ENCODE measurements around the gene GAL. TPM values are rescaled to one million over a fixed set of nuclear protein-coding genes. Genes with fewer than 3 reads are reported as not detected.

GAL gene
- total RNA-seq, 2 donors from 2014 or later: 1.1 TPM; not detected in 1

- peaks cover 13 to 20% of the 10 kb centered on the region in 2 donors for H3K27me3 Mint-ChIP-seq
- no peaks in the 10 kb centered on the region for H3K36me3 Mint-ChIP-seq
Measured at GRCh38 chr11:68680541-68681231, 3.7 kb upstream of the GAL start.

DNA sequence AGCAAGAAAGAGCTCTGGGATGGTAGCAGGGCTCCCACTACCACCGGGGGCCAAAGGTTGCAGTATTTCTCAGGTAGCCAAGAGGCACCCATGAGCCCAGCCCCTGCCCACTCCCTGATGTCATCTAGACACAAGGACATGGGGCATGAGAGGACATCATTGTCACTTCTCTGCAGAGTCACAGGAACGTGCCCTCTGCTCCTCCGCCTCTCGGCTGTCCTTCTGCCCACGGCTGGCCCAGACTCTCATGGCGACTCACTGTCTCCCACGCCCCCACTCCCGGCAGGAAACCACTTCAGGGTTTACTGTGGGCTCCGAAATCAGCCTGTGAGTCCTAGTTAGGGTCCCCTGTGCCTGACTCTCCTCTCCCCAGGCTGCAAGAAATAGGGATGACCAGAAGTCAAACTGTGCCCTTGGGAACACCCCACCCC, 1.8 kb upstream of the GAL start:
- Mint-ChIP-seq H3K27ac (no peak overlapping the region), H3K4me3 (no peak overlapping the region), H3K9me3 (no peaks in the 10 kb centered on the region), H3K27me3 (peaks cover 30 to 34% of the 10 kb centered on the region in 2 donors), H3K36me3 (no peaks in the 10 kb centered on the region), H3K4me1 (ENCODE audit: low read depth in 2 of 2) (peaks cover 0 to 3% of the 10 kb centered on the region in 2 donors)
- no peak for ATAC-seq
- DNase-seq (ENCODE audit: low spot score): no peak

More at GRCh38 chr11:68680541-68681231, 3.7 kb upstream of the GAL start:
- no peaks in the 10 kb centered on the region for H3K9me3 Mint-ChIP-seq
- no peak overlapping the region for H3K27ac Mint-ChIP-seq
- no peak for ATAC-seq
- DNase-seq (ENCODE audit: low spot score): no peak
- no peak overlapping the region for H3K4me3 Mint-ChIP-seq
- H3K4me1 Mint-ChIP-seq (ENCODE audit: low read depth in 2 of 2): peaks cover 0 to 3% of the 10 kb centered on the region in 2 donors

- H3K4me1 Mint-ChIP-seq (ENCODE audit: low read depth in 2 of 2): peaks cover 0 to 3% of the 10 kb centered on the region in 2 donors
- H3K9me3 Mint-ChIP-seq: no peaks in the 10 kb centered on the region
- ATAC-seq (no peak), DNase-seq (ENCODE audit: low spot score) (no peak)
- H3K4me3 Mint-ChIP-seq: no peak overlapping the region
- no peak overlapping the region for H3K27ac Mint-ChIP-seq
- no peaks in the 10 kb centered on the region for H3K36me3 Mint-ChIP-seq
- peaks cover 36 to 40% of the 10 kb centered on the region in 2 donors for H3K27me3 Mint-ChIP-seq
Measured at GRCh38 chr11:68683121-68683520, 1.2 kb upstream of the GAL start.

- Mint-ChIP-seq H3K4me1 (ENCODE audit: low read depth in 2 of 2) (peaks cover 0 to 3% of the 10 kb centered on the region in 2 donors), H3K4me3 (no peak overlapping the region), H3K27me3 (peaks cover 37 to 44% of the 10 kb centered on the region in 2 donors), H3K9me3 (no peaks in the 10 kb centered on the region), H3K27ac (no peak overlapping the region), H3K36me3 (no peaks in the 10 kb centered on the region)
- ATAC-seq: no peak
- DNase-seq (ENCODE audit: low spot score): no peak
Measured at GRCh38 chr11:68683536-68684384, 584 bp upstream of the GAL start.

GRCh38 chr11:68685656-68686380, 1.5 kb downstream of the GAL start:
- H3K9me3 Mint-ChIP-seq: no peaks in the 10 kb centered on the region
- ATAC-seq (no peak), DNase-seq (ENCODE audit: low spot score) (no peak)
- H3K27ac Mint-ChIP-seq: no peak overlapping the region
- peaks cover 5 to 6% of the 10 kb centered on the region in 2 donors for H3K4me1 Mint-ChIP-seq (ENCODE audit: low read depth in 2 of 2)
- H3K36me3 Mint-ChIP-seq: no peaks in the 10 kb centered on the region
- H3K4me3 Mint-ChIP-seq: no peak overlapping the region
- H3K27me3 Mint-ChIP-seq: peaks cover 40 to 52% of the 10 kb centered on the region in 2 donors

DNA sequence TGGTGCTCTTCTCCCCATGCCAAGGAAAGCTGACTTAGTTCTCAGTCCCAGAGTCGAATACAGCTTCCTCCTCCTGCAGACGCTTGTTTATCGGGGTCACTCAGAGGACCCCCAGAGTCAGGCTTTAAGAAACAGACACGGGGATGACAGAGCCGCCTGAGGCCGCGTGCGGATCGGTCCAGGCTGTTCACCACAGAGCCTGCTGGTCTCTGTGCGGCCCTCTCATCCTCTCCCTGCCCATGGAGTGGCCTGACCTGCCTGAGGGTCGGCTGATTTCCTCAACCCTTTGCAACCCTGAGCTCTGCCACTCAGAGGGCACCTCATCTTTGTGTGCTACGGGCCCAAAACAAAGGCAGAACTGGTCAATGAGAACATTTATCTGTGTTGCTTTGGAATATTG, 2.1 kb downstream of the GAL start:
- no peaks in the 10 kb centered on the region for H3K9me3 Mint-ChIP-seq
- peaks cover 44 to 52% of the 10 kb centered on the region in 2 donors for H3K27me3 Mint-ChIP-seq
- no peak overlapping the region for H3K4me3 Mint-ChIP-seq
- H3K27ac Mint-ChIP-seq: no peak overlapping the region
- ATAC-seq: no peak
- peaks cover 10 to 11% of the 10 kb centered on the region in 2 donors for H3K4me1 Mint-ChIP-seq (ENCODE audit: low read depth in 2 of 2)
- H3K36me3 Mint-ChIP-seq: no peaks in the 10 kb centered on the region
- no peak for DNase-seq (ENCODE audit: low spot score)

GRCh38 chr11:68687311-68687710, 3.0 kb downstream of the GAL start:
- no peaks in the 10 kb centered on the region for H3K36me3 Mint-ChIP-seq
- ATAC-seq (no peak), DNase-seq (ENCODE audit: low spot score) (no peak)
- H3K4me1 Mint-ChIP-seq (ENCODE audit: low read depth in 2 of 2): peaks cover 10 to 11% of the 10 kb centered on the region in 2 donors
- peaks cover 40 to 45% of the 10 kb centered on the region in 2 donors for H3K27me3 Mint-ChIP-seq
- no peak overlapping the region for H3K27ac Mint-ChIP-seq
- H3K4me3 Mint-ChIP-seq: no peak overlapping the region
- no peaks in the 10 kb centered on the region for H3K9me3 Mint-ChIP-seq

DNA sequence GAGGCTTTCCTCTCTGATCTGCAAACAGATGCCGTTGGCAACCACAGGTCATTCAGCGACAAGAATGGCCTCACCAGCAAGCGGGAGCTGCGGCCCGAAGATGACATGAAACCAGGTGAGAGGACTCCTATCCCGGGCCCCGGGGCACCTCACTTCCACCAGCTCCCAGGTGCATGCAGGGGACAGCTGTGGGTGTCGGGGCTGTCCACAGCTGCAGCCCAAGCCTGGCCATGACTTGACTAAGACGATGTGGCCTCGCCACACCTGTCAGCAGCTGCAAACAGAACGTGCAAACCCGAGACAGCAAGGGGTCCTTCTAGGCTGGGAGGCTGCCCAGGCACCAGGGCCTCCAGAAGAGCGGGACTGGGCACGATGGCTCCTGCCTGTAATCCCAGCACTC, 3.6 kb downstream of the GAL start:
- Mint-ChIP-seq H3K9me3 (no peaks in the 10 kb centered on the region), H3K27me3 (peaks cover 35 to 39% of the 10 kb centered on the region in 2 donors), H3K36me3 (no peaks in the 10 kb centered on the region), H3K27ac (no peak overlapping the region), H3K4me3 (no peak overlapping the region), H3K4me1 (ENCODE audit: low read depth in 2 of 2) (peaks cover 9 to 10% of the 10 kb centered on the region in 2 donors)
- DNase-seq (ENCODE audit: low spot score) (no peak), ATAC-seq (no peak)

DNA sequence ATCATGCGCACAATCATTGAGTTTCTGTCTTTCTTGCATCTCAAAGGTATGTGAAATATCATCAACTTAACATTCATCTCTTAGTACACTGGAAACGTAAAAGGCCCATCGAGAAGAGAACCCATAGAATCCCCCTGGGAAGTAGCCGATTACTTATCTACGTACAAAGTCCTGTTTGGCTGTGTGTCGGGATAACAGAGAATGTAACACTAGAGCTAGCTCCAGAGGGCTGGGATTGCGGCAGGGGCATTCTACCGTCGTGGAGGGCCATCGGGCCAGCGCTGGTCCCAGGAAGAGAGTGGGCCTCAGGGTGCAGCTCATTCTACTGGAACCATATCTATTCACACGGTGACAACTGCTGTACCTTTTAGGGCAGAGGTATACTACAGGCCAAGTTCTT, 4.5 kb downstream of the GAL start:
- peaks cover 8 to 10% of the 10 kb centered on the region in 2 donors for H3K4me1 Mint-ChIP-seq (ENCODE audit: low read depth in 2 of 2)
- DNase-seq (ENCODE audit: low spot score) (no peak), ATAC-seq (no peak)
- H3K36me3 Mint-ChIP-seq: no peaks in the 10 kb centered on the region
- H3K4me3 Mint-ChIP-seq: no peak overlapping the region
- H3K27ac Mint-ChIP-seq: no peak overlapping the region
- H3K9me3 Mint-ChIP-seq: no peaks in the 10 kb centered on the region
- H3K27me3 Mint-ChIP-seq: peaks cover 33 to 36% of the 10 kb centered on the region in 2 donors

GRCh38 chr11:68689737-68690625, 5.6 kb downstream of the GAL start:
- H3K4me3 Mint-ChIP-seq: peak overlapping the region; percentile 36
- H3K4me1 Mint-ChIP-seq (ENCODE audit: low read depth in 2 of 2): peaks cover 8 to 10% of the 10 kb centered on the region in 2 donors
- no peaks in the 10 kb centered on the region for H3K36me3 Mint-ChIP-seq
- peaks cover 36 to 41% of the 10 kb centered on the region in 2 donors for H3K27me3 Mint-ChIP-seq
- DNase-seq (ENCODE audit: low spot score) (no peak), ATAC-seq (no peak)
- no peak overlapping the region for H3K27ac Mint-ChIP-seq
- H3K9me3 Mint-ChIP-seq: no peaks in the 10 kb centered on the region

DNA sequence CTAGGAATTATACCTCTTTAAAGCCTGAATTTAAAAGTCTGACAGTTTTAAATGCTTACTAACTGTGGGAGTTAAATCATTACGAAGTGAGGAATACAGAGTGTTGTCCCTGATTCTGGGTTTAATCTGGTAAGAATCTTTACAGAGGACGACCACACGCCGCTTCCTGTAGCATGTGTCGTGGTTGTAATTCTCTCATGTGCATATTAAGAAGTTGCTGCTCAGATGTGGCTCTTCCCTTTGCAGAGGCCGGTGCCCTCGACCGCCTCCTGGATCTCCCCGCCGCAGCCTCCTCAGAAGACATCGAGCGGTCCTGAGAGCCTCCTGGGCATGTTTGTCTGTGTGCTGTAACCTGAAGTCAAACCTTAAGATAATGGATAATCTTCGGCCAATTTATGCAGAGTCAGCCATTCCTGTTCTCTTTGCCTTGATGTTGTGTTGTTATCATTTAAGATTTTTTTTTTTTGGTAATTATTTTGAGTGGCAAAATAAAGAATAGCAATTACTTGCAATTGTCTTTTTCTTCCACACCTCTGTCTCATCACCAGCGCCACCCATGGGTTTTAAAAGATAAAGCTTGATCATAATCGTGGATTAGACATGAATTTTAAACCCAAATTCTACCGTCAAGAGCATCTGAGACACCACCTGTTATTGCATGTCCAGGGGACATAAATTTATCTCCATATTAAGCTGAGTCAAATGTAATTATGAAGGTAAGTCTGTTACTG, 6.5 kb downstream of the GAL start:
- peak overlapping the region; percentile 36 for H3K4me3 Mint-ChIP-seq
- ATAC-seq (peak in 1 of 2 donors; percentile 29), DNase-seq (ENCODE audit: low spot score) (no peak)
- peaks cover 35 to 40% of the 10 kb centered on the region in 2 donors for H3K27me3 Mint-ChIP-seq
- peak overlapping the region in 1 of 2 donors; percentile 26 for H3K27ac Mint-ChIP-seq
- H3K9me3 Mint-ChIP-seq: no peaks in the 10 kb centered on the region
- H3K4me1 Mint-ChIP-seq (ENCODE audit: low read depth in 2 of 2): peaks cover 8 to 10% of the 10 kb centered on the region in 2 donors
- H3K36me3 Mint-ChIP-seq: no peaks in the 10 kb centered on the region

- no peaks in the 10 kb centered on the region for H3K36me3 Mint-ChIP-seq
- ATAC-seq: no peak
- peaks cover 31 to 39% of the 10 kb centered on the region in 2 donors for H3K27me3 Mint-ChIP-seq
- H3K4me3 Mint-ChIP-seq: no peak overlapping the region
- DNase-seq (ENCODE audit: low spot score): no peak
- H3K27ac Mint-ChIP-seq: peak overlapping the region in 1 of 2 donors; percentile 1
- H3K9me3 Mint-ChIP-seq: no peaks in the 10 kb centered on the region
- peaks cover 8 to 10% of the 10 kb centered on the region in 2 donors for H3K4me1 Mint-ChIP-seq (ENCODE audit: low read depth in 2 of 2)
Measured at GRCh38 chr11:68691402-68691784, 7.0 kb downstream of the GAL start.

All from natural killer cell treated with Interleukin-12 subunit alpha and Interleukin-12 subunit beta and Interleukin-15 and Interleukin-18, amount 100 ng/mL, for 72 hours (primary cell).